ENCODE data around the gene MAD1L1.
"Not testable (repeated sequence)": the region's sequence is repeated elsewhere in the genome, so short reads cannot be mapped to it uniquely, and the experiment has no call there.

MAD1L1 gene

GRCh38 chr7:1850111-1850975, 382.4 kb downstream of the MAD1L1 start:
- in situ Hi-C loops (cut with MboI; ENCODE audit: low sequenced_read_pairs), result no loop called here

- in situ Hi-C loops (cut with MboI; ENCODE audit: low sequenced_read_pairs), result no loop called here
Measured at GRCh38 chr7:1849351-1850041, 383.2 kb downstream of the MAD1L1 start.

- in situ Hi-C loops (cut with MboI; ENCODE audit: low sequenced_read_pairs), result no loop called here
Measured at GRCh38 chr7:1848911-1849311, 383.8 kb downstream of the MAD1L1 start.

GRCh38 chr7:1848013-1848640, 384.6 kb downstream of the MAD1L1 start:
- in situ Hi-C loops (cut with MboI; ENCODE audit: low sequenced_read_pairs), result no loop called here

GRCh38 chr7:1847260-1848001, 385.3 kb downstream of the MAD1L1 start:
- in situ Hi-C loops (cut with MboI; ENCODE audit: low sequenced_read_pairs), result no loop called here

- in situ Hi-C loops (cut with MboI; ENCODE audit: low sequenced_read_pairs), result no loop called here
Measured at GRCh38 chr7:1846331-1847065, 386.2 kb downstream of the MAD1L1 start.

- in situ Hi-C loops (cut with MboI; ENCODE audit: low sequenced_read_pairs), result no loop called here
Measured at GRCh38 chr7:1845536-1846311, 387.0 kb downstream of the MAD1L1 start.

GRCh38 chr7:1844951-1845390, 387.8 kb downstream of the MAD1L1 start:
- in situ Hi-C loops (cut with MboI; ENCODE audit: low sequenced_read_pairs), result no loop called here

- in situ Hi-C loops (cut with MboI; ENCODE audit: low sequenced_read_pairs), result no loop called here
Measured at GRCh38 chr7:1844336-1844950, 388.3 kb downstream of the MAD1L1 start.

GRCh38 chr7:1843921-1844335, 388.8 kb downstream of the MAD1L1 start:
- in situ Hi-C loops (cut with MboI; ENCODE audit: low sequenced_read_pairs), result no loop called here

- in situ Hi-C loops (cut with MboI; ENCODE audit: low sequenced_read_pairs), result no loop called here
Measured at GRCh38 chr7:1843271-1843861, 389.4 kb downstream of the MAD1L1 start.

- in situ Hi-C loops (cut with MboI; ENCODE audit: low sequenced_read_pairs), result no loop called here
Measured at GRCh38 chr7:1842321-1843221, 390.2 kb downstream of the MAD1L1 start.

- in situ Hi-C loops (cut with MboI; ENCODE audit: low sequenced_read_pairs), result not testable (repeated sequence)
Measured at GRCh38 chr7:1841286-1842021, 391.3 kb downstream of the MAD1L1 start.

- in situ Hi-C loops (cut with MboI; ENCODE audit: low sequenced_read_pairs), result not testable (repeated sequence)
Measured at GRCh38 chr7:1840744-1841143, 392.0 kb downstream of the MAD1L1 start.

GRCh38 chr7:1839701-1840100, 393.0 kb downstream of the MAD1L1 start:
- in situ Hi-C loops (cut with MboI; ENCODE audit: low sequenced_read_pairs), result no loop called here

GRCh38 chr7:1838911-1839531, 393.7 kb downstream of the MAD1L1 start:
- in situ Hi-C loops (cut with MboI; ENCODE audit: low sequenced_read_pairs), result not testable (repeated sequence)

GRCh38 chr7:1838544-1838872, 394.2 kb downstream of the MAD1L1 start:
- in situ Hi-C loops (cut with MboI; ENCODE audit: low sequenced_read_pairs), result not testable (repeated sequence)

All from HL-60/S4 (cell line).